ENCODE data around the gene TMEM35B.

GRCh38 chr1:34974626-34975025 is 10.5 kb downstream of the TMEM35B start:
- TF ChIP-seq, protein P1, sequence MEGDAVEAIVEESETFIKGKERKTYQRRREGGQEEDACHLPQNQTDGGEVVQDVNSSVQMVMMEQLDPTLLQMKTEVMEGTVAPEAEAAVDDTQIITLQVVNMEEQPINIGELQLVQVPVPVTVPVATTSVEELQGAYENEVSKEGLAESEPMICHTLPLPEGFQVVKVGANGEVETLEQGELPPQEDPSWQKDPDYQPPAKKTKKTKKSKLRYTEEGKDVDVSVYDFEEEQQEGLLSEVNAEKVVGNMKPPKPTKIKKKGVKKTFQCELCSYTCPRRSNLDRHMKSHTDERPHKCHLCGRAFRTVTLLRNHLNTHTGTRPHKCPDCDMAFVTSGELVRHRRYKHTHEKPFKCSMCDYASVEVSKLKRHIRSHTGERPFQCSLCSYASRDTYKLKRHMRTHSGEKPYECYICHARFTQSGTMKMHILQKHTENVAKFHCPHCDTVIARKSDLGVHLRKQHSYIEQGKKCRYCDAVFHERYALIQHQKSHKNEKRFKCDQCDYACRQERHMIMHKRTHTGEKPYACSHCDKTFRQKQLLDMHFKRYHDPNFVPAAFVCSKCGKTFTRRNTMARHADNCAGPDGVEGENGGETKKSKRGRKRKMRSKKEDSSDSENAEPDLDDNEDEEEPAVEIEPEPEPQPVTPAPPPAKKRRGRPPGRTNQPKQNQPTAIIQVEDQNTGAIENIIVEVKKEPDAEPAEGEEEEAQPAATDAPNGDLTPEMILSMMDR (IDR thresholded peaks at IDR 0.05; ENCODE audit: insufficient read depth, low read depth, low read length): no peak
- TF ChIP-seq EZH2 (IDR thresholded peaks at IDR 0.05; ENCODE audit: insufficient read depth, low read length): no peak

Data from astrocyte (in vitro differentiated cells and primary cell).